ENCODE data around the gene PARD3B. TPM values are rescaled to one million over a fixed set of nuclear protein-coding genes. Genes with fewer than 3 reads are reported as not detected.

The PARD3B gene
- total RNA-seq, 1 experiment from 2014 or later = 2.0 TPM

DNA sequence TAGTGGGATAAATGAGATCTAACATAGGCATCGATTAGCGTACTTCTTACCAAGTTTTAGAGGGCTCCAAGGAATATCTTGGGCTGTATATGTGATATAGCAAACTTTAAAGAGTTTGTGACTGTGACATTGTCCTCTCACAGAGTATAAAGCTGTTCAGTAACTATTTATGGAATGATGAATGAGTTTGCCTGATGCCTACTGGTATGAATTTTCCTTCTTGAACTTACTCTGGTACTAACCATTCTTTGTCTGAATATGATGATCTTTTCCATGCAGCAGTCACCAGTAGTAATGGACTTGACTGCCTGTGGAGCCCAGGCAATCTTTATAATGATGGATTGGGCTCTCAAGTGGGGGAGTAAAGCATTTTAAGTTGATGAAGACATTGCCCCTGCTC lies 120.5 kb downstream of the PARD3B start:
- Histone ChIP-seq H3K9me3 (ENCODE audit: control insufficient read depth in 1 of 2, insufficient read depth in 1 of 2, low read depth in 1 of 2, low read length in 2 of 2) (no peaks in the 10 kb centered on the region), H3K4me2 (ENCODE audit: low read length) (no peak overlapping the region), H3K36me3 (ENCODE audit: control insufficient read depth in 1 of 2, insufficient read depth in 2 of 2, low read length in 2 of 2) (no peaks in the 10 kb centered on the region), H3K4me3 (replicated peaks in 1 of 2; ENCODE audit: low read depth in 1 of 2, low read length in 2 of 2) (no peak overlapping the region), H3K27ac (ENCODE audit: low read depth, low read length) (no peak overlapping the region), H3K9ac (ENCODE audit: low read length) (no peak overlapping the region), H2AFZ (ENCODE audit: low read depth, low read length, poor library complexity, severe bottlenecking) (no peak overlapping the region), H3K9me2 (ENCODE audit: insufficient read depth) (no peaks in the 10 kb centered on the region), H3K27me3 (ENCODE audit: insufficient read depth, low read length) (no peaks in the 10 kb centered on the region), H3K4me1 (ENCODE audit: control insufficient read depth in 1 of 2, insufficient read depth in 2 of 2, low read length in 2 of 2) (no peaks in the 10 kb centered on the region), H4K20me1 (ENCODE audit: insufficient read depth) (no peaks in the 10 kb centered on the region), H3K79me2 (ENCODE audit: insufficient read depth, low read length) (no peaks in the 10 kb centered on the region)
- POLR2A ChIA-PET = no interaction called here
- BruUV-seq (replicated peaks) = no TSS peak
- RAD21 ChIA-PET (ENCODE audit: low non-redundant PET in 1 of 2, low total read pairs in 2 of 2, uncharacterized antibody in 2 of 2, unreplicated experiment in 2 of 2) = no interaction called here
- TF ChIP-seq JUND (IDR thresholded peaks at IDR 0.05) (no peak), YY1 (IDR thresholded peaks at IDR 0.05; ENCODE audit: extremely low read depth, insufficient replicate concordance, low read depth, low read length) (no peak), ZFX (IDR thresholded peaks at IDR 0.05) (no peak), RAD21 (IDR thresholded peaks at IDR 0.05; ENCODE audit: low read depth) (no peak), CEBPB (IDR thresholded peaks at IDR 0.05; ENCODE audit: low read depth) (no peak), EZH2 (IDR thresholded peaks at IDR 0.05) (no peak), SIN3A (IDR thresholded peaks at IDR 0.05; ENCODE audit: low read depth) (no peak), SP1 (IDR thresholded peaks at IDR 0.05; ENCODE audit: low read depth) (no peak), POLR2AphosphoS5 (IDR thresholded peaks at IDR 0.05; ENCODE audit: low read depth, low read length) (no peak), ELF1 (IDR thresholded peaks at IDR 0.05; ENCODE audit: borderline replicate concordance, low read depth) (no peak), ZNF274 (IDR thresholded peaks at IDR 0.05; ENCODE audit: low read depth, low read length) (no peak), SRF (IDR thresholded peaks at IDR 0.05; ENCODE audit: low read depth) (no peak), EZH2phosphoT487 (IDR thresholded peaks at IDR 0.05; ENCODE audit: borderline replicate concordance) (no peak), CBX3 (IDR thresholded peaks at IDR 0.05; ENCODE audit: low read depth) (no peak), EGR1 (IDR thresholded peaks at IDR 0.05; ENCODE audit: low read depth) (no peak), TCF7L2 (IDR thresholded peaks at IDR 0.05; ENCODE audit: borderline replicate concordance, extremely low read depth, insufficient read depth, insufficient read length) (no peak)
- TF ChIP-seq, protein P1, sequence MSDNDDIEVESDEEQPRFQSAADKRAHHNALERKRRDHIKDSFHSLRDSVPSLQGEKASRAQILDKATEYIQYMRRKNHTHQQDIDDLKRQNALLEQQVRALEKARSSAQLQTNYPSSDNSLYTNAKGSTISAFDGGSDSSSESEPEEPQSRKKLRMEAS (IDR thresholded peaks at IDR 0.05) = no peak
- TF ChIP-seq, protein P2, sequence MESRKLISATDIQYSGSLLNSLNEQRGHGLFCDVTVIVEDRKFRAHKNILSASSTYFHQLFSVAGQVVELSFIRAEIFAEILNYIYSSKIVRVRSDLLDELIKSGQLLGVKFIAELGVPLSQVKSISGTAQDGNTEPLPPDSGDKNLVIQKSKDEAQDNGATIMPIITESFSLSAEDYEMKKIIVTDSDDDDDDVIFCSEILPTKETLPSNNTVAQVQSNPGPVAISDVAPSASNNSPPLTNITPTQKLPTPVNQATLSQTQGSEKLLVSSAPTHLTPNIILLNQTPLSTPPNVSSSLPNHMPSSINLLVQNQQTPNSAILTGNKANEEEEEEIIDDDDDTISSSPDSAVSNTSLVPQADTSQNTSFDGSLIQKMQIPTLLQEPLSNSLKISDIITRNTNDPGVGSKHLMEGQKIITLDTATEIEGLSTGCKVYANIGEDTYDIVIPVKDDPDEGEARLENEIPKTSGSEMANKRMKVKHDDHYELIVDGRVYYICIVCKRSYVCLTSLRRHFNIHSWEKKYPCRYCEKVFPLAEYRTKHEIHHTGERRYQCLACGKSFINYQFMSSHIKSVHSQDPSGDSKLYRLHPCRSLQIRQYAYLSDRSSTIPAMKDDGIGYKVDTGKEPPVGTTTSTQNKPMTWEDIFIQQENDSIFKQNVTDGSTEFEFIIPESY (IDR thresholded peaks at IDR 0.05; ENCODE audit: extremely low read depth, insufficient replicate concordance, low read length) = no peak
- TF ChIP-seq, protein P3, sequence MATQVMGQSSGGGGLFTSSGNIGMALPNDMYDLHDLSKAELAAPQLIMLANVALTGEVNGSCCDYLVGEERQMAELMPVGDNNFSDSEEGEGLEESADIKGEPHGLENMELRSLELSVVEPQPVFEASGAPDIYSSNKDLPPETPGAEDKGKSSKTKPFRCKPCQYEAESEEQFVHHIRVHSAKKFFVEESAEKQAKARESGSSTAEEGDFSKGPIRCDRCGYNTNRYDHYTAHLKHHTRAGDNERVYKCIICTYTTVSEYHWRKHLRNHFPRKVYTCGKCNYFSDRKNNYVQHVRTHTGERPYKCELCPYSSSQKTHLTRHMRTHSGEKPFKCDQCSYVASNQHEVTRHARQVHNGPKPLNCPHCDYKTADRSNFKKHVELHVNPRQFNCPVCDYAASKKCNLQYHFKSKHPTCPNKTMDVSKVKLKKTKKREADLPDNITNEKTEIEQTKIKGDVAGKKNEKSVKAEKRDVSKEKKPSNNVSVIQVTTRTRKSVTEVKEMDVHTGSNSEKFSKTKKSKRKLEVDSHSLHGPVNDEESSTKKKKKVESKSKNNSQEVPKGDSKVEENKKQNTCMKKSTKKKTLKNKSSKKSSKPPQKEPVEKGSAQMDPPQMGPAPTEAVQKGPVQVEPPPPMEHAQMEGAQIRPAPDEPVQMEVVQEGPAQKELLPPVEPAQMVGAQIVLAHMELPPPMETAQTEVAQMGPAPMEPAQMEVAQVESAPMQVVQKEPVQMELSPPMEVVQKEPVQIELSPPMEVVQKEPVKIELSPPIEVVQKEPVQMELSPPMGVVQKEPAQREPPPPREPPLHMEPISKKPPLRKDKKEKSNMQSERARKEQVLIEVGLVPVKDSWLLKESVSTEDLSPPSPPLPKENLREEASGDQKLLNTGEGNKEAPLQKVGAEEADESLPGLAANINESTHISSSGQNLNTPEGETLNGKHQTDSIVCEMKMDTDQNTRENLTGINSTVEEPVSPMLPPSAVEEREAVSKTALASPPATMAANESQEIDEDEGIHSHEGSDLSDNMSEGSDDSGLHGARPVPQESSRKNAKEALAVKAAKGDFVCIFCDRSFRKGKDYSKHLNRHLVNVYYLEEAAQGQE (IDR thresholded peaks at IDR 0.05; ENCODE audit: low read depth) = no peak
- TF ChIP-seq, protein P4, sequence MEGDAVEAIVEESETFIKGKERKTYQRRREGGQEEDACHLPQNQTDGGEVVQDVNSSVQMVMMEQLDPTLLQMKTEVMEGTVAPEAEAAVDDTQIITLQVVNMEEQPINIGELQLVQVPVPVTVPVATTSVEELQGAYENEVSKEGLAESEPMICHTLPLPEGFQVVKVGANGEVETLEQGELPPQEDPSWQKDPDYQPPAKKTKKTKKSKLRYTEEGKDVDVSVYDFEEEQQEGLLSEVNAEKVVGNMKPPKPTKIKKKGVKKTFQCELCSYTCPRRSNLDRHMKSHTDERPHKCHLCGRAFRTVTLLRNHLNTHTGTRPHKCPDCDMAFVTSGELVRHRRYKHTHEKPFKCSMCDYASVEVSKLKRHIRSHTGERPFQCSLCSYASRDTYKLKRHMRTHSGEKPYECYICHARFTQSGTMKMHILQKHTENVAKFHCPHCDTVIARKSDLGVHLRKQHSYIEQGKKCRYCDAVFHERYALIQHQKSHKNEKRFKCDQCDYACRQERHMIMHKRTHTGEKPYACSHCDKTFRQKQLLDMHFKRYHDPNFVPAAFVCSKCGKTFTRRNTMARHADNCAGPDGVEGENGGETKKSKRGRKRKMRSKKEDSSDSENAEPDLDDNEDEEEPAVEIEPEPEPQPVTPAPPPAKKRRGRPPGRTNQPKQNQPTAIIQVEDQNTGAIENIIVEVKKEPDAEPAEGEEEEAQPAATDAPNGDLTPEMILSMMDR (IDR thresholded peaks at IDR 0.05 in 2 of 3, conservative IDR thresholded peaks at IDR 0.05 in 1 of 3; ENCODE audit: borderline replicate concordance in 1 of 3, insufficient read depth in 1 of 3, low read depth in 2 of 3, low read length in 2 of 3) = no peak
- DNase-seq (ENCODE audit: low read depth, low spot score) = no peak
- no peak for ATAC-seq
- CTCF ChIA-PET = no interaction called here
- intact Hi-C loops (cut with micrococcal nuclease) = no loop called here
